HG03064 (cell line): Measurements from ENCODE around the gene CDKN2AIP.

ENCODE experiments used
- ATAC-seq: cut with Tn5 transposase; IDR thresholded peaks from one replicate; pipeline ENCODE4 v1.9.1; 2021; ENCODE audit warnings: low read depth; ENCODE audit not compliant: unreplicated experiment

CDKN2AIP gene

GRCh38 chr4:183444214-183445096, at the start of gene CDKN2AIP:
TSS of gene CDKN2AIP (plus strand) at chr4:183444636. CDS start at chr4:183444798, 162 bp downstream.
- ATAC-seq: peak; percentile 87

DNA sequence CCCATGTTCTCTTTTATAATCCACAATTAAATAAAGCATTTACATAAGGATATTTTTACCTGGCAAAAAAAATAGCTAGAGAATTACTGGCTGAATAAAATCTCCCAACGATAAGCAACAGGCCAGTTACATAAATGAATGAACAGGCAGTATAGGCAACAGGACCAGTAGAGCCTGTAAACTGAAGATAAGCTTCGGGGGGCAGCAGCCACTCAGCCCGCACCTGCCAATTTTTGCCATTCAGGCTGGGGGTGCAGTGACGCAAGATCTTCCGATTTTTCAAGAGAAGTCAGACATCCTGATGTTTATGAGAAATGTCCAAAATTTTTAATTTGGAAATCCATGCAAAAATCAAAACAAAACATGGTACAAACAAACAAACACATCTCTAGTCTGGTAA, 49.0 kb upstream of the CDKN2AIP start:
- no peak for ATAC-seq

GRCh38 chr4:183396227-183396637, 48.2 kb upstream of the CDKN2AIP start:
- ATAC-seq: no peak

- no peak for ATAC-seq
Measured at GRCh38 chr4:183397741-183398297, 46.6 kb upstream of the CDKN2AIP start.

DNA sequence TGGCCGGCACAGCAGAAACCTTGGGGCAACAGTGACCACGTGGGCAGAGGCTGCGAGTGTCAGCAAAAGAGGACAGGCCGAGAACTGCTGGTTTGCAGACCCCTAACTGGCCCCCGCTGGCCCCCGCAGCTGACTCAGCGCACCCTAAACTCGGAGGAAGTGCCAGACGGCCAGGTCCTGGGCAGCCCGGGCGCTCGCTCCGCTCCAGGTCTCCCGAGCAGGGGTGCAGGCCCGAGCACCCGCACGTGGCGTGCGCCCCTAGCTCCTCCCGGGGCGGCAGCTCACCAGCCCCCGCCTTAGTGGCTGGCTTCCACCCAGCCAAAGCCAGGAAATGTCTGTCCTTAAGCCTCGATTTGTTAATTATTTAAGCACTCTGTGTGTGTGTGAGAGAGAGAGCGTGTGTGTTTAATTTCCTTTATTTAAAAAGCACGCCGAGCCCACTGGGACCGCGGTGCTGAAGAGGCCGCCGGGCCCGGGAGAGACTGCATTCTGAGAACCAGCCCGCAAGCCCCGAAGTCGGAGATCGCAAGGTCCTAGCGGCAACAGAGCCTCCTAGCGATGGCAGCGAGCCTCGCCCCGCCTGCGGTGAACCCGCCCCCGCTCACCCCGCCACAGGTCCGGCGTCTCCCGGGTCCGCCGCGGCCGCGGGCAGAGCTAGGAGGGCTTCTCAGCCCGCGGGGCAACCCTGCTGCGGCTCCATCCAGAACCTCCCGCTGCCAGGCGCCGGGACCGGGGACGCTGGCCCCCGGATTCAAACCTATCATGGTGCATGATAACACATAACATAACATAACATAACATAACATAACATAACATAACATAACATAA, 45.9 kb upstream of the CDKN2AIP start:
- peak; percentile 95 for ATAC-seq

DNA sequence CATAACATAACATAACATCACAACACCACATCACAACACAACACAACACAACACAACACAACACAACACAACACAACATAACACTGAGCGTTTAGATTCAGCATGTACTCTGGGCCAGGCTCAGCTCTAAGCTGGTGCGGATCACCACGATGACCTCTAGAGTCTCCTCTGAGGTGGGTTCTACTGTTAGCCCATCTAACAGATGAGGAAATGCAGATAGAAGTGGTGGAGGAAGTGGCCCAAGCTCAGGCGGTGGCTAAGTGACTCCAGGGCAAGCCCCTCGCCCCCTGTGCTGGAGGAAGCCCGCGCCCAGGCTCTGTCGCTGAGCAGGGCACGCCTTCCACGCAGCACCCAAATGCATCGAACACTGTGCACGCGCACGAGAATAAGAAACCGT, 45.3 kb upstream of the CDKN2AIP start:
- no peak for ATAC-seq

- no peak for ATAC-seq
Measured at GRCh38 chr4:183399616-183400015, 44.8 kb upstream of the CDKN2AIP start.

DNA sequence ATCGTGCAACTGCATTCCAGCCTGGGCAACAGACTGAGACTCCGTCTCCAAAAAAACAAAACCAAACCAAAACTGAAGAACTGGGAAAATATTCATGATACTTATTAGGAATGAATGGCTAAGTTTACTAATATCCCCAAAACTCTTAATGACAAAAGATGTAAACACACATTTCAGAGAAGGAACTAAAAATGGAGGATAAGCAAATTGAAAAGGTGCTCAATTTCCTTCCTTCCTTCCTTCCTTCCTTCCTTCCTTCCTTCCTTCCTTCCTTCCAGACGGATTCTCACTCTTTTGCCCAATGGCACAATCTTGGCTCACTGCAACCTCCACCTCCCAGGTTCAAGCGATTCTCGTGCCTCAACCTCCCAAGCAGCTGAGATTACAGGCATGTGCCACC, 44.4 kb upstream of the CDKN2AIP start:
- ATAC-seq: no peak

GRCh38 chr4:183401473-183401872, 43.0 kb upstream of the CDKN2AIP start:
- ATAC-seq: no peak

- no peak for ATAC-seq
Measured at GRCh38 chr4:183402771-183403170, 41.7 kb upstream of the CDKN2AIP start.

DNA sequence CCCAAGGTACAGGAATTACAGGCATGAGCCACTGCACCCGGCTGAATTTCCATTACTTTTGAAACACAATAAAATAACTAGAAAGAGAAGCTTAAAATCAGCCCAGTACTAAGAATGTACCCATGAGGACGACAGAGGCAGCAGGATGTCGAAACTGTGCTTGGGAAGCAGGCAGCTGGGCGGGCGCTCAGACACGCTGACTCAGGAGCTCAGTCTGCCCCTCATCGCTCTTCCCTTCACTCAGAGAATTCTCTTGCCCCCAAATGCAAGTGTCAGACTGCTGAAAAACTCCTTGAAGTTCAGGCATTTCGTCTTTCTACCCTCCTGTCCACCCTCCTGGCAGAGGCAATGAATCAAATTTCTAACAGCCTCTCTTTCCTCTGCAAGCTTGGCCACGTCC, 41.0 kb upstream of the CDKN2AIP start:
- ATAC-seq: no peak

- no peak for ATAC-seq
Measured at GRCh38 chr4:183403961-183404360, 40.5 kb upstream of the CDKN2AIP start.

DNA sequence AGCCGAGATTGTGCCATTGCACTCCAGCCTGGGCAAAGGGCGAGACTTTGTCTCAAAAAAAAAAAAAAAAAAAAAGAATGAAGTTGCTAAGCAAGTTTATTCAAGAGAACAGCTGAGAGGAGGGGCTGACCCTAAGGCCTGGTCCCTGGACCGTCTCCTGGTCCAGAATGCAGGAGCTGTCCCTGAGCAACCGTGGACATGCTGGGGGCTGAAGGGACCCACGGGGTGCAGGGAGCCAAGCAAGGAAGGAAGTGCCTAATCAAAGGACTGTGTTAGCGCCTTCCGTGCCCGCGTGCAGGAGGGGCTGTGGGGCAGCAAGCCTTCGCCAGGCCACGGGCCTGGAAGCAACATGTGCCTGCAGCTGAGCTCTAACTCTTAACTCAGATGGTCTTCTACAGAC, 39.1 kb upstream of the CDKN2AIP start:
- no peak for ATAC-seq

- ATAC-seq: peak; percentile 77
Measured at GRCh38 chr4:183407128-183407585, 37.3 kb upstream of the CDKN2AIP start.

- no peak for ATAC-seq
Measured at GRCh38 chr4:183407635-183408464, 36.6 kb upstream of the CDKN2AIP start.

DNA sequence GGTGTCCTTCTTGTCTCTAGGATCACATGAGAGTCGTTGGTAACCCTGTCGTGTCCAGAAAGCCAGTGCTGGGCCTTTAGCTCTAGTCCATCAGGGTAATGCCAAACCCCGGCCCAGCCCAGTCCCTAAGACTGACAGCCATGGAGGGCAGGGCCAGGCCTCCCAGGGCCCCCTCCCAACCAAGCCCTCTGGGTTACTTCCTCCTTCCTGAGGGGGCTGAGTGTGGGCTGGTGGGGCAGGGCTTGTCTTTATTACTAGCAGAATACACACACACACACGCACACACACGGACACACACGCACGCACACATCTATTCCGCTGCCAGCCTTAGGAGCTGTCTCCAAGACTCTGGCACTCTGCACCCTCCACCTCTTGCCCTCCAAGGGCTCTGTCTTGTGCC, 35.6 kb upstream of the CDKN2AIP start:
- no peak for ATAC-seq

GRCh38 chr4:183409483-183409882, 35.0 kb upstream of the CDKN2AIP start:
- ATAC-seq: no peak

DNA sequence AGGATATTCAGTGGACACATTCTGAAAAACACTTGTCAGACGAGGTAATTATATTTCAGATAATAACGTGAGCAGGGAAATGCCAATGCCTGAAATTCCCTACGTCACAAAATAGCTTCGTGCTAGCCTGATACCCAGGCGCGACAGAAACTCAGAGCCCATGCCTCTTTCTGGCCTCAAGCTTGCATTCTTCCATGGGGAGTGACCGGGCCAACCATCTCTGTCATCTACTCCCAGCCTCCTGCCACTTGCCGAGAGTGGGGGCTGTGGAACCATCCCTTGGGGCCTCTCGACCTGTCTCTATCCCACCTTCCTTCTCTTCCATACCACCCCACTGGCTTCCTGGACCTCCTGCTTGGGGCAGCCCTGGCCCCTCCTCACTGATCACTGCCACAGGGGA, 34.5 kb upstream of the CDKN2AIP start:
- no peak for ATAC-seq

DNA sequence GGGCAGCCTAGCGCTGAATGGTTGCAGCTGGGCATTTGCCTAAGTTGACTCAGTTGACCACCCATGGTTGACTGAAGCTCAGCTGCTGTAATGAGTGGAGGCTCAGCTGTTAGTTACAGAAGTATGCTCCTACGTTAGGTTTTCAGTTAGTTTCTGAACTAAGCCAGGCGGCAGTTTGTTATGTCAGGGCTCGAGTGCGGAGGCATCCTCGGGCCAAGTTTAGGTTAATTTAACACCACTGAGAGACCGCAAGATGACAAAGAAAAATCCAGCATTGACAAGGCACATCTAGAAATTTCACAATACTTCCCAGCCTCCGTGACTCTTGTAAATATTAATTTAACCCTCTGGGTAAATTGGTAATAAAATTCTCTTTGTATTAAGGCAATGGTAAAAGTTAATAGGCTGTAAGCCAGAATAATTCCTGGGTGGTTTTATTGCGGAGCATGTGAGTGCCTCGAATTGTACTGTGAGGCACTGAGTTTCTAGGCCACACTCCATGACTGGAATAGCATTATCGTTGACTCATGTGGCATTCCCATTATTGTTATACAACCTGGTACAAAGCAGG, 33.1 kb upstream of the CDKN2AIP start:
- peak; percentile 69 for ATAC-seq

GRCh38 chr4:183412821-183413220, 31.6 kb upstream of the CDKN2AIP start:
- ATAC-seq: no peak
